ENCODE measurements around the gene SPPL2C.

DNA sequence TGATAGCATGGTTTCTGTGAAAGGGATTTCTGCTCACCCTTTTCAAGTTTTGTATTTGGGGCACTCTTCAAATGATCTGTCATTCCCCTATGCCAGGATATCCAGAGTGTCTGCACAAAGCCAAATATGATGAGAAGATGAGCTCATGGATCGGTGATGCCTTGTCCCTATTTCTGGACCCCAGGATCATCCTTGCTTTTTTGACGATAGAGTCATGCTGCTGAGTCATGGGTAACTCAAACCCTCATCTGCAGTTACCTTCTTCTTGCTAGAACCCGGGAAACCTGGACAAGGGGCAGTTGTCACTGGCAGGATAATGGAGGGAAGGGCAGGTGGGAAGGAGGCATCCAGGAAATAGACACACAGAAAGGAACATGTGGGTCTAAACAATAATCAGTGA is 31.9 kb downstream of the SPPL2C start:
- TF ChIP-seq POLR2A (IDR thresholded peaks at IDR 0.05) = no peak
- TF ChIP-seq, protein P1, sequence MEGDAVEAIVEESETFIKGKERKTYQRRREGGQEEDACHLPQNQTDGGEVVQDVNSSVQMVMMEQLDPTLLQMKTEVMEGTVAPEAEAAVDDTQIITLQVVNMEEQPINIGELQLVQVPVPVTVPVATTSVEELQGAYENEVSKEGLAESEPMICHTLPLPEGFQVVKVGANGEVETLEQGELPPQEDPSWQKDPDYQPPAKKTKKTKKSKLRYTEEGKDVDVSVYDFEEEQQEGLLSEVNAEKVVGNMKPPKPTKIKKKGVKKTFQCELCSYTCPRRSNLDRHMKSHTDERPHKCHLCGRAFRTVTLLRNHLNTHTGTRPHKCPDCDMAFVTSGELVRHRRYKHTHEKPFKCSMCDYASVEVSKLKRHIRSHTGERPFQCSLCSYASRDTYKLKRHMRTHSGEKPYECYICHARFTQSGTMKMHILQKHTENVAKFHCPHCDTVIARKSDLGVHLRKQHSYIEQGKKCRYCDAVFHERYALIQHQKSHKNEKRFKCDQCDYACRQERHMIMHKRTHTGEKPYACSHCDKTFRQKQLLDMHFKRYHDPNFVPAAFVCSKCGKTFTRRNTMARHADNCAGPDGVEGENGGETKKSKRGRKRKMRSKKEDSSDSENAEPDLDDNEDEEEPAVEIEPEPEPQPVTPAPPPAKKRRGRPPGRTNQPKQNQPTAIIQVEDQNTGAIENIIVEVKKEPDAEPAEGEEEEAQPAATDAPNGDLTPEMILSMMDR (IDR thresholded peaks at IDR 0.05) = no peak

Measured in sigmoid colon (tissue), 3 donors.